ENCODE results near the gene CLN6. TPM values are rescaled to one million over a fixed set of nuclear protein-coding genes. Genes with fewer than 3 reads are reported as not detected.

CLN6 gene
- total RNA-seq, 1 donor from 2014 or later: 37.5 TPM

- Mint-ChIP-seq H3K4me3 (no peak overlapping the region), H3K4me1 (peaks cover 2% of the 10 kb centered on the region), H3K9me3 (no peaks in the 10 kb centered on the region), H3K27ac (no peak overlapping the region), H3K36me3 (ENCODE audit: low read depth) (no peaks in the 10 kb centered on the region), H3K27me3 (peaks cover 26% of the 10 kb centered on the region)
- peak; percentile 18 for ATAC-seq (ENCODE audit: low read depth)
- DNase-seq: no peak
- TF ChIP-seq, protein P1, sequence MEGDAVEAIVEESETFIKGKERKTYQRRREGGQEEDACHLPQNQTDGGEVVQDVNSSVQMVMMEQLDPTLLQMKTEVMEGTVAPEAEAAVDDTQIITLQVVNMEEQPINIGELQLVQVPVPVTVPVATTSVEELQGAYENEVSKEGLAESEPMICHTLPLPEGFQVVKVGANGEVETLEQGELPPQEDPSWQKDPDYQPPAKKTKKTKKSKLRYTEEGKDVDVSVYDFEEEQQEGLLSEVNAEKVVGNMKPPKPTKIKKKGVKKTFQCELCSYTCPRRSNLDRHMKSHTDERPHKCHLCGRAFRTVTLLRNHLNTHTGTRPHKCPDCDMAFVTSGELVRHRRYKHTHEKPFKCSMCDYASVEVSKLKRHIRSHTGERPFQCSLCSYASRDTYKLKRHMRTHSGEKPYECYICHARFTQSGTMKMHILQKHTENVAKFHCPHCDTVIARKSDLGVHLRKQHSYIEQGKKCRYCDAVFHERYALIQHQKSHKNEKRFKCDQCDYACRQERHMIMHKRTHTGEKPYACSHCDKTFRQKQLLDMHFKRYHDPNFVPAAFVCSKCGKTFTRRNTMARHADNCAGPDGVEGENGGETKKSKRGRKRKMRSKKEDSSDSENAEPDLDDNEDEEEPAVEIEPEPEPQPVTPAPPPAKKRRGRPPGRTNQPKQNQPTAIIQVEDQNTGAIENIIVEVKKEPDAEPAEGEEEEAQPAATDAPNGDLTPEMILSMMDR (IDR thresholded peaks at IDR 0.05): no peak
- ChIA-PET POLR2A (no interaction called here), CTCF (no interaction called here)
- intact Hi-C loops (cut with micrococcal nuclease): no loop called here
Measured at GRCh38 chr15:68258692-68259091, 29.2 kb upstream of the CLN6 start.

GRCh38 chr15:68256675-68257450, 27.3 kb upstream of the CLN6 start:
- H3K27ac Mint-ChIP-seq: no peak overlapping the region
- no peaks in the 10 kb centered on the region for H3K9me3 Mint-ChIP-seq
- no peaks in the 10 kb centered on the region for H3K36me3 Mint-ChIP-seq (ENCODE audit: low read depth)
- ChIA-PET POLR2A (no interaction called here), CTCF (no interaction called here)
- peak overlapping the region; percentile 67 for H3K4me3 Mint-ChIP-seq
- ATAC-seq (ENCODE audit: low read depth): peak; percentile 60
- peak; percentile 20 for DNase-seq
- H3K27me3 Mint-ChIP-seq: peaks cover 19% of the 10 kb centered on the region
- intact Hi-C loops (cut with micrococcal nuclease): no loop called here
- peaks cover 2% of the 10 kb centered on the region for H3K4me1 Mint-ChIP-seq
- TF ChIP-seq, protein P1 (IDR thresholded peaks at IDR 0.05): no peak

DNA sequence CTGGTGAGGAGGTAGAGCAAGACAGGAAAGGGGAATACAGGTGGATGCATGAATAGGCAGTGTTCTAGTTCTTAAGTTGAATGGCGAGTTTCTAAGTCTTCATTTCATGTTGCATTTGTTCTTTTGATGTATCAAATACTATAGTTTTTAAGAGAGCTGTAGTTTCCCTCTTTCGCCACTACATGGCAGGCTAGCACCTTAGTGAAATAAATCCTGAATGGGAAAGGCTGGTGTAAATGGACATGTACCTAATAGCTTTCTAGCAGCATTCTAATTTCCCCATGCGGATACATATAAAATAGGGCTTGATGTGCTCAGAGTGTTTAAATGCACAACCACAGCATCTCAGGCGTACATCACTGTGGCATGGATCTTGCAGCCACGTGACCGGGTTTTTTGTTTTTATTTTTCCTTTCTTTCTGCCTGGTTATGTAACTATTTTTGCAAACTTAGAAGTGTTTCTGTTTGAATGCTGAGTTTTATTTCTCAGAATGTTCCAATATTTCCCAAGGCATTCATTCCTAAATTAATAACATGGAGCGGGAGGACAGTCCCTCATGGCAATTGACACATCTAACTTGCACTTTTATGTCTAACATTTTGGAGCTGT, 23.5 kb upstream of the CLN6 start:
- no peaks in the 10 kb centered on the region for H3K36me3 Mint-ChIP-seq (ENCODE audit: low read depth)
- TF ChIP-seq, protein P1 (IDR thresholded peaks at IDR 0.05): peak; percentile 34
- intact Hi-C loops (cut with micrococcal nuclease): loop anchor here (1.0 to 5.0 kb wide), 5 partner anchors 53 to 624 kb away; no protein-coding TSS in a partner anchor
- ATAC-seq (ENCODE audit: low read depth) (peak; percentile 37), DNase-seq (no peak)
- POLR2A ChIA-PET: interaction anchor here (1.1 kb wide), 1 partner anchor 25 kb away, joined by 10 read pairs; the partner anchor contains the start of gene FEM1B
- H3K9me3 Mint-ChIP-seq: no peaks in the 10 kb centered on the region
- CTCF ChIA-PET: interaction anchor here (0.7 to 2.1 kb wide), 21 partner anchors 9 to 529 kb away, joined by 3 to 33 read pairs (median 5); partner anchors contain the start of genes CLN6 and FEM1B
- H3K4me3 Mint-ChIP-seq: no peak overlapping the region
- peaks cover 17% of the 10 kb centered on the region for H3K27me3 Mint-ChIP-seq
- H3K27ac Mint-ChIP-seq: no peak overlapping the region
- peaks cover 4% of the 10 kb centered on the region for H3K4me1 Mint-ChIP-seq

GRCh38 chr15:68249058-68249713, 19.7 kb upstream of the CLN6 start:
- no peak overlapping the region for H3K27ac Mint-ChIP-seq
- H3K36me3 Mint-ChIP-seq (ENCODE audit: low read depth): no peaks in the 10 kb centered on the region
- TF ChIP-seq, protein P1 (IDR thresholded peaks at IDR 0.05): no peak
- ChIA-PET CTCF (interaction anchor here (0.6 kb wide), 1 partner anchor 135 kb away, joined by 3 read pairs; no protein-coding TSS in a partner anchor), POLR2A (interaction anchor here (0.5 kb wide), 1 partner anchor 60 kb away, joined by 10 read pairs; no protein-coding TSS in a partner anchor)
- H3K9me3 Mint-ChIP-seq: peaks cover 3% of the 10 kb centered on the region
- no peak for DNase-seq
- H3K4me1 Mint-ChIP-seq: peaks cover 3% of the 10 kb centered on the region
- ATAC-seq (ENCODE audit: low read depth): no peak
- peaks cover 6% of the 10 kb centered on the region for H3K27me3 Mint-ChIP-seq
- H3K4me3 Mint-ChIP-seq: no peak overlapping the region
- intact Hi-C loops (cut with micrococcal nuclease): no loop called here

All from activated B cell treated with CpG ODN at 0.5 μM for 24 hours (primary cell).